PC-3 (cell line): ENCODE data around the gene APH1B.

Experiments used
- CTCF ChIP-seq: fragments of 300-600 bp; sonication (generic); conservative IDR thresholded peaks from 2 replicates; pipeline ENCODE4 v1.5.1; 2017; ENCODE audit warnings: antibody characterized with exemption, low read depth, mild to moderate bottlenecking, low read length
- EZH2 ChIP-seq: fragments of 300-600 bp; sonication (generic); IDR thresholded peaks from one replicate; pipeline ENCODE4 v1.6.1; 2017; ENCODE audit warnings: antibody characterized with exemption, mild to moderate bottlenecking, low read length; ENCODE audit not compliant: unreplicated experiment

GRCh38 chr15:63353261-63353660 is 75.9 kb downstream of the APH1B start:
- no peak for TF ChIP-seq CTCF
- no peak for TF ChIP-seq EZH2
